HepG2 (cell line): ENCODE data around the gene NUDT3. TPM values are rescaled to one million over a fixed set of nuclear protein-coding genes. Genes with fewer than 3 reads are reported as not detected.

ENCODE experiments used
- DR1 ChIP-seq: sonication (generic); formaldehyde crosslinking; IDR thresholded peaks from 2 replicates; pipeline ENCODE4 v1.8.0; 2021; ENCODE audit warnings: mild to moderate bottlenecking, missing genetic modification reagents, inconsistent platforms
- FUBP1 ChIP-seq: sonication (generic); formaldehyde crosslinking; IDR thresholded peaks from 2 replicates; pipeline ENCODE4 v1.5.1; 2020; ENCODE audit warnings: missing genetic modification reagents, mild to moderate bottlenecking, borderline replicate concordance
- KDM5B ChIP-seq: sonication (generic); formaldehyde crosslinking; IDR thresholded peaks from 2 replicates; pipeline ENCODE4 v1.4.0; 2020; ENCODE audit warnings: missing genetic modification reagents, mild to moderate bottlenecking, borderline replicate concordance
- MIER3 ChIP-seq: IDR thresholded peaks from 2 replicates; pipeline ENCODE4 v1.6.1; 2016; ENCODE audit warnings: missing compliant biosample characterization, borderline replicate concordance
- NONO ChIP-seq, 2 experiments: fragments of 450-650 bp in 1 of 2; sonication (generic) in 1 of 2; formaldehyde crosslinking in 1 of 2; IDR thresholded peaks in 1 of 2; conservative IDR thresholded peaks in 1 of 2; 2 replicates each; pipeline versions ENCODE4 v1.6.1 to v1.8.0; 2017 to 2022; ENCODE audit warnings: mild to moderate bottlenecking in 1 of 2, missing genetic modification reagents in 1 of 2, moderate library complexity in 1 of 2
- PHF20 ChIP-seq: sonication (generic); formaldehyde crosslinking; IDR thresholded peaks from 2 replicates; pipeline ENCODE4 v1.5.0; 2020; ENCODE audit warnings: mild to moderate bottlenecking, missing genetic modification reagents
- SNAPC2 ChIP-seq: sonication (generic); formaldehyde crosslinking; IDR thresholded peaks from 2 replicates; pipeline ENCODE4 v1.8.1; 2022; ENCODE audit warnings: mild to moderate bottlenecking, missing genetic modification reagents
- TEAD2 ChIP-seq: sonication (generic); formaldehyde crosslinking; IDR thresholded peaks from 2 replicates; pipeline ENCODE4 v1.9.0; 2021; ENCODE audit warnings: missing genetic modification reagents
- TIGD3 ChIP-seq: sonication (generic); formaldehyde crosslinking; IDR thresholded peaks from 2 replicates; pipeline ENCODE4 v1.5.1; 2020; ENCODE audit warnings: mild to moderate bottlenecking, missing genetic modification reagents, borderline replicate concordance
- ZBTB38 ChIP-seq: sonication (generic); formaldehyde crosslinking; IDR thresholded peaks from 2 replicates; pipeline ENCODE4 v1.5.1; 2020; ENCODE audit warnings: mild to moderate bottlenecking, missing genetic modification reagents
- ZBTB4 ChIP-seq: sonication (generic); formaldehyde crosslinking; IDR thresholded peaks from 2 replicates; pipeline ENCODE4 v1.4.0; 2020; ENCODE audit warnings: missing genetic modification reagents, mild to moderate bottlenecking, borderline replicate concordance
- ZNF296 ChIP-seq: sonication (generic); formaldehyde crosslinking; conservative IDR thresholded peaks from 2 replicates; pipeline ENCODE4 v1.5.0; 2020; ENCODE audit warnings: mild to moderate bottlenecking, missing genetic modification reagents
- ZNF335 ChIP-seq: sonication (generic); formaldehyde crosslinking; IDR thresholded peaks from 2 replicates; pipeline ENCODE4 v1.4.0; 2020; ENCODE audit warnings: missing genetic modification reagents
- ZNF382 ChIP-seq: sonication (generic); formaldehyde crosslinking; IDR thresholded peaks from 2 replicates; pipeline ENCODE4 v1.5.0; 2020; ENCODE audit warnings: missing genetic modification reagents, mild to moderate bottlenecking, borderline replicate concordance
- ZNF513 ChIP-seq: sonication (generic); formaldehyde crosslinking; conservative IDR thresholded peaks from 2 replicates; pipeline ENCODE4 v1.5.0; 2020; ENCODE audit warnings: missing genetic modification reagents
- ZNF672 ChIP-seq: sonication (generic); formaldehyde crosslinking; IDR thresholded peaks from 2 replicates; pipeline ENCODE4 v1.8.1; 2022; ENCODE audit warnings: missing genetic modification reagents
- ZNF773 ChIP-seq: sonication (generic); formaldehyde crosslinking; IDR thresholded peaks from 2 replicates; pipeline ENCODE4 v1.4.0; 2020; ENCODE audit warnings: missing genetic modification reagents, borderline replicate concordance
- polyA plus RNA-seq, 8 experiments: library from polyadenylated mRNA; depleted of rRNA in 3 of 8; stranded (reverse) in 7 of 8; unstranded in 1 of 8; fragments of >200 nt; fragmentation: Illumina TruSeq in 4 of 8; extraction: Trizol in 4 of 8; gene quantifications; 2 replicates each; pipeline versions ENCODE4 v1.2.1 to v1.2.3, GENCODE V29; 2011 to 2016; ENCODE audit warnings: low read depth in 4 of 8, missing spikeins in 1 of 8, mixed read lengths in 1 of 8; ENCODE audit not compliant: insufficient read depth in 1 of 8
- total RNA-seq, 5 experiments: library from RNA; depleted of rRNA; stranded (reverse); fragments of >200 nt; fragmentation: Illumina TruSeq; extraction: Trizol; gene quantifications; 2 replicates each; pipeline ENCODE4 v1.2.3, GENCODE V29; 2016; ENCODE audit warnings: low read depth in 1 of 5
- TF ChIP-seq, protein P1 (sequence below): sonication (generic); formaldehyde crosslinking; IDR thresholded peaks from 2 replicates; pipeline ENCODE4 v1.5.1; 2020; ENCODE audit warnings: missing genetic modification reagents, mild to moderate bottlenecking, borderline replicate concordance

The NUDT3 gene
- total and polyA plus RNA-seq, 2 of the 13 experiments (the other 11 are each of a cell fraction or from before 2014, with no cell fraction given), result 20.2 to 20.6 TPM

DNA sequence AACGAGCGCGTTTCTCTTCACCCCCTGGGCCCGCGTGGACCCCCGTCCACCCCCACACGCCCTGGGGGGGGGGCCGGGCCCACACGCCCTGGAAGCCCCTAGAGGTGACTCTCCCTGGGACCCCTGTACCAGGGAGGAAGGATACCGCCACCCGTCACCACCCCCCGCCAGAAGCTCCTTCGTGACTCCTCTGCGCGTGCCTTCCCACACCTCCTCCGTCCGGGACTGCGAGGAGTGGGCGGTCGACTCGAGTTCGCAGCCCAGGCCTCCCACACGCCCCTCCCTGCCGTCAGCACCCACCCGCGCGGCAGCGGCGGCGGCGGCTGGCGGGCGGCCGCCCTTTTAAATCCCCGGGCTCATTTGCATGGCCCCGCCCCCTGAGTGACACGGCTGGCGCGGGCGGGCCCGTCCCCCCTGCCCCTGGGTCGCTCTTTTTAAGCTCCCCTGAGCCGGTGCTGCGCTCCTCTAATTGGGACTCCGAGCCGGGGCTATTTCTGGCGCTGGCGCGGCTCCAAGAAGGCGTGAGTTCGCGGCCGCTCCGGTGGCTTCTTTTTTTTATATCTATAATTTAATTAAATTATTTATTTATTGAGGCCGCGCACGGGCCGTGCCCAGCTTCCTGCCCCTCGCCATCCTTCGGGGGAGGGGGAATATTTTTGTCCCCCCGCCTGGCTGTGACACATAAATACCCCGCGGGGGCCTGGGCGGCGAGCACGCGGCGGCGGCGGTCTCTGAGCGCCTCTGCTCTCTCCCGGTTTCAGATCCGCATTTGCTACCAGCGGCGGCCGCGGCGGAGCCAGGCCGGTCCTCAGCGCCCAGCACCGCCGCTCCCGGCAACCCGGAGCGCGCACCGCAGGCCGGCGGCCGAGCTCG, 155.8 kb downstream of the NUDT3 start, which contains the start of gene HMGA1 (continued):
- TF ChIP-seq PHF20 (CRISPR knock-in tag) (no peak), ZBTB4 (CRISPR knock-in tag) (0 out of 2 replicates have a peak, but pooled peaks have one; percentile 18), ZNF335 (CRISPR knock-in tag) (no peak), TEAD2 (no peak), KDM5B (CRISPR knock-in tag) (peak; percentile 74; the same call in 1 of the 2 replicates), TIGD3 (CRISPR knock-in tag) (no peak), NONO (IDR thresholded peaks at IDR 0.05) (no peak), NONO (CRISPR knock-in tag; conservative IDR thresholded peaks at IDR 0.05) (no peak), ZNF382 (CRISPR knock-in tag) (no peak), FUBP1 (CRISPR knock-in tag) (no peak), ZNF296 (CRISPR knock-in tag) (no peak), DR1 (CRISPR knock-in tag) (peak; percentile 96), ZNF773 (CRISPR knock-in tag) (no peak), ZBTB38 (peak; percentile 71), ZNF513 (CRISPR knock-in tag) (no peak), SNAPC2 (CRISPR knock-in tag) (0 out of 2 replicates have a peak, but pooled peaks have one; percentile 52), MIER3 (no peak), ZNF672 (CRISPR knock-in tag) (no peak)
- TF ChIP-seq, protein P1, sequence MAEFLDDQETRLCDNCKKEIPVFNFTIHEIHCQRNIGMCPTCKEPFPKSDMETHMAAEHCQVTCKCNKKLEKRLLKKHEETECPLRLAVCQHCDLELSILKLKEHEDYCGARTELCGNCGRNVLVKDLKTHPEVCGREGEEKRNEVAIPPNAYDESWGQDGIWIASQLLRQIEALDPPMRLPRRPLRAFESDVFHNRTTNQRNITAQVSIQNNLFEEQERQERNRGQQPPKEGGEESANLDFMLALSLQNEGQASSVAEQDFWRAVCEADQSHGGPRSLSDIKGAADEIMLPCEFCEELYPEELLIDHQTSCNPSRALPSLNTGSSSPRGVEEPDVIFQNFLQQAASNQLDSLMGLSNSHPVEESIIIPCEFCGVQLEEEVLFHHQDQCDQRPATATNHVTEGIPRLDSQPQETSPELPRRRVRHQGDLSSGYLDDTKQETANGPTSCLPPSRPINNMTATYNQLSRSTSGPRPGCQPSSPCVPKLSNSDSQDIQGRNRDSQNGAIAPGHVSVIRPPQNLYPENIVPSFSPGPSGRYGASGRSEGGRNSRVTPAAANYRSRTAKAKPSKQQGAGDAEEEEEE, result no peak
